Stimulated activated CD8-positive, alpha-beta memory T cell treated with anti-CD3 and anti-CD28 coated beads, Interleukin-15, amount 100 ng/mL, for 24 hours (primary cell): ENCODE measurements around the gene TRIM46.
"Not testable (repeated sequence)": the region's sequence is repeated elsewhere in the genome, so short reads cannot be mapped to it uniquely, and the experiment has no call there.

Source experiments
- DNase-seq: peaks from one replicate; pipeline ENCODE4 v3.0.0-alpha.2; 2020; ENCODE audit warnings: low read depth

The TRIM46 gene

GRCh38 chr1:155227261-155228095, 53.8 kb downstream of the TRIM46 start:
- peak; percentile 89 for DNase-seq

GRCh38 chr1:155228096-155228427, 54.4 kb downstream of the TRIM46 start:
- DNase-seq: no peak

- DNase-seq: not testable (repeated sequence)
These were observed 57.7 kb downstream of the TRIM46 start for GRCh38 chr1:155231302-155231701.

GRCh38 chr1:155232001-155232978, 58.6 kb downstream of the TRIM46 start:
- DNase-seq: not testable (repeated sequence)

GRCh38 chr1:155233502-155233901, 59.9 kb downstream of the TRIM46 start:
- DNase-seq: not testable (repeated sequence)
